ENCODE results near the gene TES. TPM values are rescaled to one million over a fixed set of nuclear protein-coding genes. Genes with fewer than 3 reads are reported as not detected.

TES gene
- total and polyA plus RNA-seq, 2 of the 8 experiments (the other 6 are each of a cell fraction or from before 2014, with no cell fraction given) = 18.2 to 36.3 TPM

GRCh38 chr7:116213361-116214130 is 3.2 kb downstream of the TES start (continued):
- TF ChIP-seq, protein P1, sequence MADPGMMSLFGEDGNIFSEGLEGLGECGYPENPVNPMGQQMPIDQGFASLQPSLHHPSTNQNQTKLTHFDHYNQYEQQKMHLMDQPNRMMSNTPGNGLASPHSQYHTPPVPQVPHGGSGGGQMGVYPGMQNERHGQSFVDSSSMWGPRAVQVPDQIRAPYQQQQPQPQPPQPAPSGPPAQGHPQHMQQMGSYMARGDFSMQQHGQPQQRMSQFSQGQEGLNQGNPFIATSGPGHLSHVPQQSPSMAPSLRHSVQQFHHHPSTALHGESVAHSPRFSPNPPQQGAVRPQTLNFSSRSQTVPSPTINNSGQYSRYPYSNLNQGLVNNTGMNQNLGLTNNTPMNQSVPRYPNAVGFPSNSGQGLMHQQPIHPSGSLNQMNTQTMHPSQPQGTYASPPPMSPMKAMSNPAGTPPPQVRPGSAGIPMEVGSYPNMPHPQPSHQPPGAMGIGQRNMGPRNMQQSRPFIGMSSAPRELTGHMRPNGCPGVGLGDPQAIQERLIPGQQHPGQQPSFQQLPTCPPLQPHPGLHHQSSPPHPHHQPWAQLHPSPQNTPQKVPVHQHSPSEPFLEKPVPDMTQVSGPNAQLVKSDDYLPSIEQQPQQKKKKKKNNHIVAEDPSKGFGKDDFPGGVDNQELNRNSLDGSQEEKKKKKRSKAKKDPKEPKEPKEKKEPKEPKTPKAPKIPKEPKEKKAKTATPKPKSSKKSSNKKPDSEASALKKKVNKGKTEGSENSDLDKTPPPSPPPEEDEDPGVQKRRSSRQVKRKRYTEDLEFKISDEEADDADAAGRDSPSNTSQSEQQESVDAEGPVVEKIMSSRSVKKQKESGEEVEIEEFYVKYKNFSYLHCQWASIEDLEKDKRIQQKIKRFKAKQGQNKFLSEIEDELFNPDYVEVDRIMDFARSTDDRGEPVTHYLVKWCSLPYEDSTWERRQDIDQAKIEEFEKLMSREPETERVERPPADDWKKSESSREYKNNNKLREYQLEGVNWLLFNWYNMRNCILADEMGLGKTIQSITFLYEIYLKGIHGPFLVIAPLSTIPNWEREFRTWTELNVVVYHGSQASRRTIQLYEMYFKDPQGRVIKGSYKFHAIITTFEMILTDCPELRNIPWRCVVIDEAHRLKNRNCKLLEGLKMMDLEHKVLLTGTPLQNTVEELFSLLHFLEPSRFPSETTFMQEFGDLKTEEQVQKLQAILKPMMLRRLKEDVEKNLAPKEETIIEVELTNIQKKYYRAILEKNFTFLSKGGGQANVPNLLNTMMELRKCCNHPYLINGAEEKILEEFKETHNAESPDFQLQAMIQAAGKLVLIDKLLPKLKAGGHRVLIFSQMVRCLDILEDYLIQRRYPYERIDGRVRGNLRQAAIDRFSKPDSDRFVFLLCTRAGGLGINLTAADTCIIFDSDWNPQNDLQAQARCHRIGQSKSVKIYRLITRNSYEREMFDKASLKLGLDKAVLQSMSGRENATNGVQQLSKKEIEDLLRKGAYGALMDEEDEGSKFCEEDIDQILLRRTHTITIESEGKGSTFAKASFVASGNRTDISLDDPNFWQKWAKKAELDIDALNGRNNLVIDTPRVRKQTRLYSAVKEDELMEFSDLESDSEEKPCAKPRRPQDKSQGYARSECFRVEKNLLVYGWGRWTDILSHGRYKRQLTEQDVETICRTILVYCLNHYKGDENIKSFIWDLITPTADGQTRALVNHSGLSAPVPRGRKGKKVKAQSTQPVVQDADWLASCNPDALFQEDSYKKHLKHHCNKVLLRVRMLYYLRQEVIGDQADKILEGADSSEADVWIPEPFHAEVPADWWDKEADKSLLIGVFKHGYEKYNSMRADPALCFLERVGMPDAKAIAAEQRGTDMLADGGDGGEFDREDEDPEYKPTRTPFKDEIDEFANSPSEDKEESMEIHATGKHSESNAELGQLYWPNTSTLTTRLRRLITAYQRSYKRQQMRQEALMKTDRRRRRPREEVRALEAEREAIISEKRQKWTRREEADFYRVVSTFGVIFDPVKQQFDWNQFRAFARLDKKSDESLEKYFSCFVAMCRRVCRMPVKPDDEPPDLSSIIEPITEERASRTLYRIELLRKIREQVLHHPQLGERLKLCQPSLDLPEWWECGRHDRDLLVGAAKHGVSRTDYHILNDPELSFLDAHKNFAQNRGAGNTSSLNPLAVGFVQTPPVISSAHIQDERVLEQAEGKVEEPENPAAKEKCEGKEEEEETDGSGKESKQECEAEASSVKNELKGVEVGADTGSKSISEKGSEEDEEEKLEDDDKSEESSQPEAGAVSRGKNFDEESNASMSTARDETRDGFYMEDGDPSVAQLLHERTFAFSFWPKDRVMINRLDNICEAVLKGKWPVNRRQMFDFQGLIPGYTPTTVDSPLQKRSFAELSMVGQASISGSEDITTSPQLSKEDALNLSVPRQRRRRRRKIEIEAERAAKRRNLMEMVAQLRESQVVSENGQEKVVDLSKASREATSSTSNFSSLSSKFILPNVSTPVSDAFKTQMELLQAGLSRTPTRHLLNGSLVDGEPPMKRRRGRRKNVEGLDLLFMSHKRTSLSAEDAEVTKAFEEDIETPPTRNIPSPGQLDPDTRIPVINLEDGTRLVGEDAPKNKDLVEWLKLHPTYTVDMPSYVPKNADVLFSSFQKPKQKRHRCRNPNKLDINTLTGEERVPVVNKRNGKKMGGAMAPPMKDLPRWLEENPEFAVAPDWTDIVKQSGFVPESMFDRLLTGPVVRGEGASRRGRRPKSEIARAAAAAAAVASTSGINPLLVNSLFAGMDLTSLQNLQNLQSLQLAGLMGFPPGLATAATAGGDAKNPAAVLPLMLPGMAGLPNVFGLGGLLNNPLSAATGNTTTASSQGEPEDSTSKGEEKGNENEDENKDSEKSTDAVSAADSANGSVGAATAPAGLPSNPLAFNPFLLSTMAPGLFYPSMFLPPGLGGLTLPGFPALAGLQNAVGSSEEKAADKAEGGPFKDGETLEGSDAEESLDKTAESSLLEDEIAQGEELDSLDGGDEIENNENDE (IDR thresholded peaks at IDR 0.05; ENCODE audit: insufficient replicate concordance, low read length) = no peak
- TF ChIP-seq RXRA (IDR thresholded peaks at IDR 0.05; ENCODE audit: insufficient read depth, low read depth, low read length) = no peak
- no peak for TF ChIP-seq PHF8 (conservative IDR thresholded peaks at IDR 0.05; ENCODE audit: low read depth, low read length)
- TF ChIP-seq CBX5 (IDR thresholded peaks at IDR 0.05; ENCODE audit: low read depth, low read length) = no peak
- no peak for TF ChIP-seq EZH2 (IDR thresholded peaks at IDR 0.05; ENCODE audit: low read depth, low read length, severe bottlenecking)
- TF ChIP-seq ZNF274 (IDR thresholded peaks at IDR 0.05; ENCODE audit: borderline replicate concordance, extremely low read depth, low read length) = no peak
- TF ChIP-seq EP300 (IDR thresholded peaks at IDR 0.05; ENCODE audit: borderline replicate concordance in 1 of 2, low read depth in 2 of 2, low read length in 2 of 2) = no peak
- TF ChIP-seq RBBP5 (IDR thresholded peaks at IDR 0.05; ENCODE audit: borderline replicate concordance, low read depth, low read length) = no peak
- TF ChIP-seq KDM1A (IDR thresholded peaks at IDR 0.05; ENCODE audit: borderline replicate concordance, low read length) = no peak
